Mucosa of stomach (tissue), 1 donor: ENCODE results near the gene MINK1.
"Not testable (repeated sequence)": the region's sequence is repeated elsewhere in the genome, so short reads cannot be mapped to it uniquely, and the experiment has no call there.

Experiments
- H3K27me3 ChIP-seq: one replicate; pipeline ENCODE4 v1.7.0; 2013; ENCODE audit warnings: mild to moderate bottlenecking, low read length; ENCODE audit not compliant: control insufficient read depth, insufficient read depth
- H3K36me3 ChIP-seq: one replicate; pipeline ENCODE4 v1.7.0; 2013; ENCODE audit warnings: low read length; ENCODE audit not compliant: control insufficient read depth, insufficient read depth
- H3K4me1 ChIP-seq: one replicate; pipeline ENCODE4 v1.7.0; 2013; ENCODE audit warnings: mild to moderate bottlenecking, low read length; ENCODE audit not compliant: control insufficient read depth, insufficient read depth
- H3K4me3 ChIP-seq: one replicate; pipeline ENCODE4 v1.7.0; 2013; ENCODE audit warnings: low read length
- H3K9ac ChIP-seq: one replicate; pipeline ENCODE4 v1.7.0; 2013; ENCODE audit warnings: mild to moderate bottlenecking, low read length, moderate library complexity
- H3K9me3 ChIP-seq: one replicate; pipeline ENCODE4 v1.7.0; 2013; ENCODE audit warnings: mild to moderate bottlenecking, low read length, moderate library complexity; ENCODE audit not compliant: control insufficient read depth
- donor health status: Pancreatic carcinoma.

The MINK1 gene

DNA sequence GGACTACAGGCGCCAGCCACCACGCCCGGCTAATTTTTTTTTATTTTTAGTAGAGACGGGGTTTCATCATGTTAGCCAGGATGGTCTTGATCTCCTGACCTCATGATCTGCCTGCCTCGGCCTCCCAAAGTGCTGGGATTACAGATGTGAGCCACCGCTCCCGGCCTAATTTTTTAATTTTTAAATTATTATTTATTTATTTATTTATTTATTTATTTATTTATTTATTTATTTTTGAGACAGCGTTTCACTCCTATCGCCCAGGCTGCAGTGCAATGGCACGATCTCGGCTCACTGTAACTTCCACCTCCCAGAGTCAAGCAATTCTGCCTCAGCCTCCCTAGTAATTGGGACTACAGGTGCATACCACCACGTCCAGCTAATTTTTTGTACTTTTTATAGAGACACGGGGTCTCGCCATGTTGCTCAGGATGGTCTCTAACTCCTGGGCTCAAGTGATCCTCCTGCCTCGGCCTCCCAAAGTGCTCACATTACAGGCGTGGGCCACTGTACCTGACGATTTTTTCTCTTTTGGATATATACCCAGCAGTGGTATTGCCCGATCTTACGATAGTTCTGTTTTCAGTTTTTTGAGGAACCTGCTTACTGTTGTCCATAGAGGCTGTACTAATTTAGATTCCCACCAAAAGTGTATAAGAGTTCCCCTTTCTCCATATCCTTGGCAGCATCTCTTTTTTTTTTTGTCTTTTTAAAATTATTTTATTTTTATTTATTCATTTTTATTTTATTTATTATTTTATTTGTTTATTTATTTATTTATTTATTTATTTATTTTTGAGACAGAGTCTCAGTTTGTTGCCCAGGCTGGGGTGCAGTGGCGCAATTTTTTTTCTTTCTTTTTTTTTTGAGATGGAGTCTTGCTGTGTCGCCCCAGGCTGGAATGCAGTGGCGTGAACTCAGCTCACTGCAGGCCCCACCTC lies 36.2 kb downstream of the MINK1 start:
- H3K4me1 ChIP-seq, H3K9ac ChIP-seq, H3K36me3 ChIP-seq, H3K9me3 ChIP-seq, H3K27me3 ChIP-seq, H3K4me3 ChIP-seq: not testable (repeated sequence)

DNA sequence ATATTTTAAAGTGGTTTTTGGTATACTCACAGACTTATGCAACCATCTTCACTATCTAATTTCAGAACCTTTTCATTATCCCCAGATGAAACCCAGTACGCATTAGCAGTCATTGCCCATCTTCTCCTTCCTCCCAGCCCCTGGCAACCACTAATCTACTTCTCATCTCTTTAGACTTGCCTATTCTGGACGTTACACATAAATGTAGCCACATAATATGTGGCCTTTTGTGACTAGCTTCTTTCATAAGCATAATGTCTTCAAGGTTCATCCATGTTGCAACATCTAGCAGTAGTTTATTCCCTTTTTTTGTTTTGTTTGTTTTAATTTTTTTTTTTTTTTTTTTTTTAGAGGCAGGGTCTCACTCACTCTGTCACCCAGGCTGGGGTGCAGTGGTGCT lies 37.7 kb downstream of the MINK1 start:
- no peaks in the 10 kb centered on the region for H3K27me3 ChIP-seq
- no peak overlapping the region for H3K9ac ChIP-seq
- H3K4me1 ChIP-seq, result no peaks in the 10 kb centered on the region
- no peak overlapping the region for H3K4me3 ChIP-seq
- H3K9me3 ChIP-seq, result no peaks in the 10 kb centered on the region
- no peaks in the 10 kb centered on the region for H3K36me3 ChIP-seq

DNA sequence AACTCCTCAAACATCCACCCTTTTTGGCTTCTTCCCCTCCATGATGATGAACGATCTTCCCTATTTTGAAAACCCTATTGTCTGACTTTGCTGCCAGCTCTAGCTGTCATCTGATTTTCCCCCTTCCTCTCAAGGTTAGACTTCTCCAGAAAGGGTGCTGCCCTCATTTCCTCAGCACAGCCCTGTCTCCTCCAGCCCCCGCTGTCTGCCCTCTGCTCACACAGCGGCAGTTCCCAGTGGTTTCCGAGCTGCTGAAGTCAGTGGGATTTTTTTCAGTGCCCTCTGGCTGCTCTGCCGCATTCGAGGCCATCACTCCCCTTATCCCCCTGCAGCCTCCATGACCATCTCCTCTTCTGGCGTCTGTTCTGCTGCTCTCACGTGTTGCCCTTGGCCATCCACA lies 39.6 kb downstream of the MINK1 start:
- Histone ChIP-seq H3K36me3 (no peaks in the 10 kb centered on the region), H3K9me3 (no peaks in the 10 kb centered on the region), H3K4me3 (no peak overlapping the region), H3K9ac (no peak overlapping the region), H3K27me3 (no peaks in the 10 kb centered on the region), H3K4me1 (no peaks in the 10 kb centered on the region)

DNA sequence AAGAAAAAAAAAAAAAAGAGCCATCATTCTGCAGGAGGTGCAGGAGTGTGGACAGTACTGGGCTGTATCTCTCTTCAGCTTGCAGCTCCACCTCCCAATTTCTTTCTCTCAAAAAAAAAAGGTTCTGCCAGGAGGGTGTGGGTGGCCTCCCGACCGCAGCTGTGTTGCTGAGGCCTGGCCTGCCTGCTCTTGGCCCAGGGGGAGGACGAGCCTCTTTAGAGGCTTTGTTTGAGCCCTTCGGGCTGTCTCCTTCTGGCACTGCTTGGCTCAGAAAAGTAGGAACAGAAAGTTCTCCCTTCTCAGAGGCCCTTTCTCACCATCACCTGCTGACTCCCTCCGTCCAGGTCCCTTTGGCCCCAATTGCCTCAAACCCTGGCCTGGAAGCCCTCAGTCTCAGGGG lies 43.9 kb downstream of the MINK1 start:
- no peaks in the 10 kb centered on the region for H3K4me1 ChIP-seq
- no peaks in the 10 kb centered on the region for H3K9me3 ChIP-seq
- H3K27me3 ChIP-seq, result no peaks in the 10 kb centered on the region
- no peak overlapping the region for H3K4me3 ChIP-seq
- no peaks in the 10 kb centered on the region for H3K36me3 ChIP-seq
- H3K9ac ChIP-seq, result no peak overlapping the region

DNA sequence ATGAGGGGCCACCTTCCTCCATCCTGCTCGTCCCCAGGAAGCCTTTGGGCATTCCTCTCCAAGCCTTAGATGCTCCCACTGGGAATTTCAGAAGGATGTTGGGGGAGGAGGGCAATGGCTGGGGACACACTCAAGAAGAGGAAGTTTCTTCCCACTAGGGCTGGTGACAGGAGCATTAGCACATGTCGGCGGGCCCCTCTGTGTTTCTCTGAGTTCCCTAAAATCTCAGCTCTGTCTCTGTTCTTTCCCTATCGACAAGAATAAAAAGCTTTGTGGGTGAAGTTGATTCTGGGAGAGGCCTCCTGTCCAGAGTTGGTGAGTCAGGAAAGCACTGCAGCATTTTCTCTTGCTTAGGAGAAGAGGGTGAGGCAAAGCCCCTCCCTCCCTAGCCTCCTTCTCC lies 46.5 kb downstream of the MINK1 start:
- Histone ChIP-seq H3K4me3 (no peak overlapping the region), H3K36me3 (peaks cover 6% of the 10 kb centered on the region), H3K9me3 (no peaks in the 10 kb centered on the region), H3K27me3 (no peaks in the 10 kb centered on the region), H3K9ac (no peak overlapping the region), H3K4me1 (no peaks in the 10 kb centered on the region)

DNA sequence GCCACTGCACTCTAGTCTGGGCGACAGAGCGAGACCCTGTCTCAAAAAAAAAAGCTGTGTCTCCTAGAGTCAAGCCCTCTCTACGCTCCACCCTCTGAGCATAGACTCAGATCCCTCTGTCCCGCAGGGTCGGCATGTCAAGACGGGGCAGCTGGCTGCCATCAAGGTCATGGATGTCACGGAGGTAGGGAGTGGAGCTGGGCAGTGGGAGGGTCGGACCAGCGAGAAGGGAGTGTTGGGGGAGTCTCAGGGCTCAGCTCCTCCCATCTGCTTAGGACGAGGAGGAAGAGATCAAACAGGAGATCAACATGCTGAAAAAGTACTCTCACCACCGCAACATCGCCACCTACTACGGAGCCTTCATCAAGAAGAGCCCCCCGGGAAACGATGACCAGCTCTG lies 47.7 kb downstream of the MINK1 start:
- H3K9ac ChIP-seq, result no peak overlapping the region
- no peaks in the 10 kb centered on the region for H3K27me3 ChIP-seq
- no peaks in the 10 kb centered on the region for H3K9me3 ChIP-seq
- H3K36me3 ChIP-seq, result peaks cover 16% of the 10 kb centered on the region
- H3K4me3 ChIP-seq, result no peak overlapping the region
- H3K4me1 ChIP-seq, result no peaks in the 10 kb centered on the region

DNA sequence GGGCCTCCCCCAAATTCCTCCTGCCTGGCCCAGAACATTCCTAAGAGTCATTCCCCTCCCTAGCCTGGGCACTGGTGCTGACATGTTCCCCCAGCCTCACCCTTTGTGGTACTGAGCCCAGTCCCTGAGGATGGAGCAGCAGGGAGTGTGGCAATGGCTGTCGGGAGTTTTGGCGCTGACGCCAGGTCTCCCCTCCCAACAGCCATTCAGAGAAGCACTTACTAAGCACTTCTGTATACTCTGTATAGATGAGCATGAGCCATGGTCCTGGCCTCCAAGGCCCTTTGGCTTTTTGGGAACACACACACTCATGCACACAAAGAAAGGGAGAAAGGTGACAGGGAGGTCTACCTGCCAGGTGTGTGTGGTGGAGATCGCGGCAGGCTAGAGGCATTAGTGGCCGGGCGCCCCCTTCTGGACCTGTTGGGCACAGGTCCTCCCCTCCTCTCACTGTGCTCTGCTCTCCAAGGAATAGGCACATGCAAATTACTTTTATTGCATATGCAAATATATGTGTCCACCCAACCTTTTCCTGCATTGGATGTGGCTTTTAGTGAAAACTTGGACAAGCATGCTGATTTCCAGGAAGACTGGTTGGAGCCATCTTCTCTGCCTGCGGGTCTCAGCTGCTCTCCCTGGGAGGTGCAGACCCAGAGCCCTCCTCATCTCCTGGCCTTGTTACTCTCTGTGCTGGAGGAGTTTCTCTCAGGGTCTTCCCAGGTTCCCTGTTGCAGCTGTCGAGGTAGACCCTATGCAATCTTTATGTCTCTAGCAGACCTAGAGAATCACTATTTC lies 48.8 kb downstream of the MINK1 start:
- no peaks in the 10 kb centered on the region for H3K27me3 ChIP-seq
- H3K4me1 ChIP-seq, result no peaks in the 10 kb centered on the region
- H3K4me3 ChIP-seq, result no peak overlapping the region
- H3K9me3 ChIP-seq, result no peaks in the 10 kb centered on the region
- no peak overlapping the region for H3K9ac ChIP-seq
- H3K36me3 ChIP-seq, result peaks cover 19% of the 10 kb centered on the region

DNA sequence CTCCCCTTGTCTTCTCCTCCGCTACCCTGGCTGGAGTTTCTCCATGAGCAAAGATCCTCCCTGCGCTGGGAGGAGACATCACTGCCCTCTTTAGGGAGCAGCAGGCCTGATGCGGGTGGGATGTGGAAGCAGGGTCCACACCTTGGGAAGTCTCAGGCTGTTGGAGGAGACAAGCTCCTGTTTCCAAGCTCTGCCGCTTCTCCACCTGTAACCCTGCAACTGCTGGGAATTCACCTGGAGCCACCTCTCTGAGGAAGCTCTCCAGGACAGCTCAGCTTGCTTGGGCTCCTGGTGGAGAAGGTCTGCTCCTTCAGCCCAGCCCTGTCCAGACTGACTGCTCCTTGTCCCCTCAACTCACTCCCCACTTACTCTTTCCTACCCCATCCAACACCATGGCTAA lies 51.3 kb downstream of the MINK1 start:
- Histone ChIP-seq H3K9ac (no peak overlapping the region), H3K27me3 (no peaks in the 10 kb centered on the region), H3K4me1 (no peaks in the 10 kb centered on the region), H3K9me3 (no peaks in the 10 kb centered on the region), H3K4me3 (no peak overlapping the region), H3K36me3 (peaks cover 21% of the 10 kb centered on the region)

DNA sequence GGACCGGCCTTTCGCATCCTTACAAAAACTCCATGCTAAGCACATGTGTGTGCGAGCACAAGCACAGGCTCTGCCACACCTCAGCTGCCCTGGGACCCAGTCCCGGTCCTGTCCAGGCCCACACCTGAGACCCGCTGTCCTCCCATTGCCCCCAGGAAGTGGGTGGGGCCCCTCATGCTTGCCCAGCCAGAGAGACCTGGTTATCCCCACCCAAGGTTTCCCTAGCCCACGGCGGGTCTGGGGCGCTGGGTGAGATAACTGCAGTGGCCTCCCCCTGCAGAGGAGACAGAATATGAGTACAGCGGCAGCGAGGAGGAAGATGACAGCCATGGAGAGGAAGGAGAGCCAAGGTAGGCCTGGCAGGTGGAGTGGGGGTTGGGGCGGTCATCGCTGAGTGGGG lies 53.7 kb downstream of the MINK1 start:
- Histone ChIP-seq H3K9me3 (no peaks in the 10 kb centered on the region), H3K27me3 (no peaks in the 10 kb centered on the region), H3K4me3 (no peak overlapping the region), H3K4me1 (no peaks in the 10 kb centered on the region), H3K36me3 (peaks cover 37% of the 10 kb centered on the region), H3K9ac (no peak overlapping the region)

DNA sequence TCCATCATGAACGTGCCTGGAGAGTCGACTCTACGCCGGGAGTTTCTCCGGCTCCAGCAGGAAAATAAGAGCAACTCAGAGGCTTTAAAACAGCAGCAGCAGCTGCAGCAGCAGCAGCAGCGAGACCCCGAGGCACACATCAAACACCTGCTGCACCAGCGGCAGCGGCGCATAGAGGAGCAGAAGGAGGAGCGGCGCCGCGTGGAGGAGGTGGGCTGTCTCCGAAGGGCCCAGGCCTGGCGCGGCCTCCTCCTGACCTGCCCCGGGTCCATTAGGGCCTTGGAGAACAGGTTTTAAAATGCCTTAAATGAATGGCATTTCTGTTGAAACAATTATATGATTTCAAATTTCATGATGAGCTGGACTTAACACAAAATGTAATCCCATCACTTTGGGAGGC lies 54.4 kb downstream of the MINK1 start:
- H3K4me3 ChIP-seq, result no peak overlapping the region
- H3K4me1 ChIP-seq, result no peaks in the 10 kb centered on the region
- H3K27me3 ChIP-seq, result no peaks in the 10 kb centered on the region
- H3K9ac ChIP-seq, result no peak overlapping the region
- no peaks in the 10 kb centered on the region for H3K9me3 ChIP-seq
- H3K36me3 ChIP-seq, result peaks cover 41% of the 10 kb centered on the region

DNA sequence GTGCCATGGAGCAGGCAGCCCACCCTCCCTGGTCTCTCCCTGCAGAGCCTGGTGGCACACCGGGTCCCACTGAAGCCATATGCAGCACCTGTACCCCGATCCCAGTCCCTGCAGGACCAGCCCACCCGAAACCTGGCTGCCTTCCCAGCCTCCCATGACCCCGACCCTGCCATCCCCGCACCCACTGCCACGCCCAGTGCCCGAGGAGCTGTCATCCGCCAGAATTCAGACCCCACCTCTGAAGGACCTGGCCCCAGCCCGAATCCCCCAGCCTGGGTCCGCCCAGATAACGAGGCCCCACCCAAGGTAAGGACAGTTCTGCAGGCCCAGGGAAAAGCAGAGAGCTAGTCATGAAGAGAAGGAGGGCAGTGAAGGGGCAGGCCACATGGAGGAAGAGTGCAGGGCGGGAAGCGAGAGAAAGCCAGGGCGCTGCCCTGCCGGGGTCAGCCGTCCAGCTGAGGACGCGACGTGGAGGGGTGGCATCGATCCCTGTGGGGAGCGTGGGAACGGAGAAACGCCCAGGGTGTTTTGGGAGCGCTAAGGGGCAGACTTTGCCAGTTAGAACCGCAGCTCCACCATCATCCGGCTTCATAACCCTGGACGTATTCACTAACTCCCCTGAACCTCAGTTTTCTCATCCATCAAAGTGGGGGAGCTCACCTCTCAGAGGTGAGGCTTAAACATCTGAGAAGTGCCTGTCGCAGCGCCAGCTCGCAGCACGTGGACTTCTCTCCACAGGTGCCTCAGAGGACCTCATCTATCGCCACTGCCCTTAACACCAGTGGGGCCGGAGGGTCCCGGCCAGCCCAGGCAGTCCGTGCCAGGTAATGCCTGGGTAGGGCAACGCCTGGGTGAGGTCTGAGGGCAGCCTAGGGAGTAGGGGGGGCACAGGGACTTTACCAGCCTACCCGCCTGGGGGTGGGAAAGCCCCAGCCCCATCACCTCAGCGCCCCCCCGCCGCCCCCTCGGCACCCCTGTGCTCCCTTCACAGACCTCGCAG lies 58.6 kb downstream of the MINK1 start:
- Histone ChIP-seq H3K27me3 (no peaks in the 10 kb centered on the region), H3K4me1 (no peaks in the 10 kb centered on the region), H3K36me3 (peaks cover 34% of the 10 kb centered on the region), H3K9ac (no peak overlapping the region), H3K9me3 (no peaks in the 10 kb centered on the region), H3K4me3 (no peak overlapping the region)
